Lower leg skin (tissue), 3 donors: ENCODE data around the gene TRIM41.
"Not testable (repeated sequence)": the region's sequence is repeated elsewhere in the genome, so short reads cannot be mapped to it uniquely, and the experiment has no call there.

Experiments
- CTCF ChIP-seq, 3 donors: fragments of 450-650 bp; IDR thresholded peaks; one replicate each; pipeline ENCODE4 v1.5.1; 2016; ENCODE audit warnings: antibody characterized with exemption in 3 of 3, mild to moderate bottlenecking in 3 of 3, moderate library complexity in 2 of 3
- POLR2A ChIP-seq, 2 donors: fragments of 450-650 bp; IDR thresholded peaks; one replicate each; pipeline ENCODE4 v1.6.1; 2016 to 2017; ENCODE audit warnings: antibody characterized with exemption in 2 of 2, mild to moderate bottlenecking in 1 of 2, moderate library complexity in 1 of 2

- not testable (repeated sequence) for TF ChIP-seq CTCF, POLR2A (IDR thresholded peaks at IDR 0.05)
Observed at GRCh38 chr5:181283841-181284755, 61.0 kb downstream of the TRIM41 start.
